PFSK-1 (cell line): Measurements from ENCODE around the gene LMO4.

Source experiments
- FOXP2 ChIP-seq: optimal IDR thresholded peaks from 2 replicates; pipeline ENCODE3; 2011; ENCODE audit warnings: borderline replicate concordance, control low read depth, inconsistent platforms; ENCODE audit not compliant: insufficient read depth; ENCODE audit errors: extremely low read length, extremely low read depth
- POLR2AphosphoS5 ChIP-seq: IDR thresholded peaks from 2 replicates; pipeline ENCODE4 v1.6.1; 2012; ENCODE audit warnings: low read depth, mild to moderate bottlenecking, control low read depth, low read length, moderate library complexity
- SIN3A ChIP-seq: IDR thresholded peaks from 2 replicates; pipeline ENCODE4 v1.6.1; 2012; ENCODE audit warnings: mild to moderate bottlenecking, low read length, moderate library complexity, borderline replicate concordance; ENCODE audit not compliant: insufficient read depth
- TAF1 ChIP-seq: IDR thresholded peaks from 2 replicates; pipeline ENCODE4 v1.6.1; 2012; ENCODE audit warnings: low read length, control low read depth, borderline replicate concordance; ENCODE audit not compliant: insufficient read depth
- TF ChIP-seq, protein P1 (sequence below), 2 experiments: IDR thresholded peaks; 2 replicates each; pipeline versions ENCODE4 v1.6.1 to v1.8.0; 2011 to 2012; ENCODE audit warnings: low read depth in 2 of 2, low read length in 2 of 2, control low read depth in 1 of 2, inconsistent platforms in 1 of 2, mild to moderate bottlenecking in 1 of 2, moderate library complexity in 1 of 2; ENCODE audit not compliant: insufficient read depth in 1 of 2

DNA sequence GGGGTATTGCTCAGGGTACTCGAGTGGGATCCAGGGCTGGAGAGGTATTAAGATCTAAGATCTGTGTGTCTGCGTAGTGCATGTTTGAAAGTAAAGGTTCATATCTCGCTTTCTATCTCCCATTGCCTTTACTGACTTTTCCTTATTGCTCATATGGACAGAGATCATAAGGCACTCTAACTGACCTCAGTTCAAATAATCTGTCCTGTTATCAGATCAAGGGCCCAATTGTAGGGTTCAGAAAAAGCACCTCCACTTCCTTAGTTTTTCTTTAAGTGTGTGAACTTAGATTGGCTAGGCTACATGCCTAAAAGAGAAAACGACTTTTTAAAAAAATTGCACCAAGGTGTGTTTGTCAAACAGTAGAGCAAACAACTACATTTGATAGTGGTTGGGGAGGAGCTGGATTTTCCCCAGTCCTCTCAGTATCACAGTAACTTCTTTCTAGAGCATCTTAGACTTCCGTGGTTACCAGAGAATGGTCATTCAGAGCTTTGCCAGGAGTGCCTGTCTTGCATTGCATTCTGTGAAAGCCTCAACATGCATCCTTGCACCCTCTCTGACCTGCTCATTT lies 57.6 kb downstream of the LMO4 start:
- TF ChIP-seq TAF1 (no peak), POLR2AphosphoS5 (no peak), SIN3A (no peak), FOXP2 (no peak)
- TF ChIP-seq, protein P1, sequence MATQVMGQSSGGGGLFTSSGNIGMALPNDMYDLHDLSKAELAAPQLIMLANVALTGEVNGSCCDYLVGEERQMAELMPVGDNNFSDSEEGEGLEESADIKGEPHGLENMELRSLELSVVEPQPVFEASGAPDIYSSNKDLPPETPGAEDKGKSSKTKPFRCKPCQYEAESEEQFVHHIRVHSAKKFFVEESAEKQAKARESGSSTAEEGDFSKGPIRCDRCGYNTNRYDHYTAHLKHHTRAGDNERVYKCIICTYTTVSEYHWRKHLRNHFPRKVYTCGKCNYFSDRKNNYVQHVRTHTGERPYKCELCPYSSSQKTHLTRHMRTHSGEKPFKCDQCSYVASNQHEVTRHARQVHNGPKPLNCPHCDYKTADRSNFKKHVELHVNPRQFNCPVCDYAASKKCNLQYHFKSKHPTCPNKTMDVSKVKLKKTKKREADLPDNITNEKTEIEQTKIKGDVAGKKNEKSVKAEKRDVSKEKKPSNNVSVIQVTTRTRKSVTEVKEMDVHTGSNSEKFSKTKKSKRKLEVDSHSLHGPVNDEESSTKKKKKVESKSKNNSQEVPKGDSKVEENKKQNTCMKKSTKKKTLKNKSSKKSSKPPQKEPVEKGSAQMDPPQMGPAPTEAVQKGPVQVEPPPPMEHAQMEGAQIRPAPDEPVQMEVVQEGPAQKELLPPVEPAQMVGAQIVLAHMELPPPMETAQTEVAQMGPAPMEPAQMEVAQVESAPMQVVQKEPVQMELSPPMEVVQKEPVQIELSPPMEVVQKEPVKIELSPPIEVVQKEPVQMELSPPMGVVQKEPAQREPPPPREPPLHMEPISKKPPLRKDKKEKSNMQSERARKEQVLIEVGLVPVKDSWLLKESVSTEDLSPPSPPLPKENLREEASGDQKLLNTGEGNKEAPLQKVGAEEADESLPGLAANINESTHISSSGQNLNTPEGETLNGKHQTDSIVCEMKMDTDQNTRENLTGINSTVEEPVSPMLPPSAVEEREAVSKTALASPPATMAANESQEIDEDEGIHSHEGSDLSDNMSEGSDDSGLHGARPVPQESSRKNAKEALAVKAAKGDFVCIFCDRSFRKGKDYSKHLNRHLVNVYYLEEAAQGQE (IDR thresholded peaks at IDR 0.05; ENCODE audit: insufficient read depth in 1 of 2, low read depth in 2 of 2, low read length in 2 of 2) = no peak
